ENCODE data around the gene HYAL3. TPM values are rescaled to one million over a fixed set of nuclear protein-coding genes. Genes with fewer than 3 reads are reported as not detected.
"Not testable (repeated sequence)": the region's sequence is repeated elsewhere in the genome, so short reads cannot be mapped to it uniquely, and the experiment has no call there.

Gene HYAL3
- total and polyA plus RNA-seq, 9 donors: 1.3 to 3.0 (median 2.2) TPM

- Histone ChIP-seq H3K9me3 (replicated peaks; ENCODE audit: control insufficient read depth, low read depth, low read length) (no peaks in the 10 kb centered on the region), H3K4me3 (ENCODE audit: low read length) (no peak overlapping the region), H3K27me3 (ENCODE audit: control insufficient read depth, insufficient read depth, low read length) (no peaks in the 10 kb centered on the region), H3K4me1 (ENCODE audit: control insufficient read depth, insufficient read depth, low read length) (peaks cover 37% of the 10 kb centered on the region), H3K27ac (ENCODE audit: low read length) (no peak overlapping the region), H3K36me3 (ENCODE audit: control insufficient read depth, insufficient read depth, low read length) (peaks cover 52% of the 10 kb centered on the region)
- WGBS (ENCODE audit: insufficient coverage): 63% methylated on average over 7 of the region's 9 CpGs
- DNase-seq: no peak
Observed at GRCh38 chr3:50316657-50317242, 17.5 kb upstream of the HYAL3 start.

DNA sequence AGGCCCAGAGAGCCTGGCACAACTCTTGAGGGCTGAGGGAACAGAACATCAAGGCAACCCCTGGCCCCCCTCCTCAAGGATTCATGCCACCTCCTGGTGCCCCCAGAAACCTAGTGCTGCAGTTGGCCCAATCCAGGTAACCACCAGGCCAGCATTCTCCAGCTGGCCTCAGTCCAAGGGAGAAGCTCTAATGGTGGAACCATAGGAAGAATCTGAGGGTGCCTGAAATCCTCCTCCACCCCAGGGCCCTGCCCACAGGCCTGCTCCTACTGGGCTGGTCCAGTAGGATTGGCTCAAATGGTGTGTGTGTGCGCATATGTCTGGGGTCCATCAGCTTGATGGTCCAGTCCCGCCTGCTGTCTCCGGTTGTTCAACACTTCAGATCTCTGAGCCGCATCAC, 15.6 kb upstream of the HYAL3 start:
- Histone ChIP-seq H3K4me1 (ENCODE audit: control insufficient read depth, insufficient read depth, low read length) (peaks cover 26% of the 10 kb centered on the region), H3K9me3 (replicated peaks; ENCODE audit: control insufficient read depth, low read depth, low read length) (no peaks in the 10 kb centered on the region), H3K27ac (ENCODE audit: low read length) (no peak overlapping the region), H3K27me3 (ENCODE audit: control insufficient read depth, insufficient read depth, low read length) (no peaks in the 10 kb centered on the region), H3K36me3 (ENCODE audit: control insufficient read depth, insufficient read depth, low read length) (peaks cover 50% of the 10 kb centered on the region), H3K4me3 (ENCODE audit: low read length) (no peak overlapping the region)
- WGBS (ENCODE audit: insufficient coverage): 100% methylated on average over 2 of the region's 4 CpGs
- DNase-seq: no peak

- Histone ChIP-seq H3K9me3 (replicated peaks; ENCODE audit: control insufficient read depth, low read depth, low read length) (no peaks in the 10 kb centered on the region), H3K36me3 (ENCODE audit: control insufficient read depth, insufficient read depth, low read length) (peaks cover 48% of the 10 kb centered on the region), H3K4me3 (ENCODE audit: low read length) (no peak overlapping the region), H3K27ac (ENCODE audit: low read length) (no peak overlapping the region), H3K27me3 (ENCODE audit: control insufficient read depth, insufficient read depth, low read length) (no peaks in the 10 kb centered on the region), H3K4me1 (ENCODE audit: control insufficient read depth, insufficient read depth, low read length) (peaks cover 22% of the 10 kb centered on the region)
- 83% methylated on average over 3 of the region's 3 CpGs for WGBS (ENCODE audit: insufficient coverage)
- DNase-seq: no peak
Observed at GRCh38 chr3:50314342-50314741, 15.1 kb upstream of the HYAL3 start.

DNA sequence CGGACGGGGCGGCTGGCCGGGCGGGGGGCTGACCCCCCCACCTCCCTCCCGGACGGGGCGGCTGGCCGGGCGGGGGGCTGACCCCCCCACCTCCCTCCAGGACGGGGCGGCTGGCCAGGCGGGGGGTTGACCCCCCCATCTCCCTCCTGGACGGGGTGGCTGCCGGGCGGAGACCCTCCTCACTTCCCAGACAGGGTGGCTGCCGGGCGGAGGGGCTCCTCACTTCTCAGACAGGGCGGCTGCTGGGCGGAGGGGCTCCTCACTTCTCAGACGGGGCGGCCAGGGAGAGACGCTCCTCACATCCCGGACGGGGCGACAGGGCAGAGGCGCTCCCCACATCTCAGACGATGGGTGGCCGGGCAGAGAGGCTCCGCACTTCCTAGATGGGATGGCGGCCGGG, 12.8 kb upstream of the HYAL3 start:
- no CpG with 5 or more reads among the region's 32 CpGs for WGBS (ENCODE audit: insufficient coverage)
- not testable (repeated sequence) for H3K4me3 ChIP-seq (ENCODE audit: low read length); H3K27me3 ChIP-seq (ENCODE audit: control insufficient read depth, insufficient read depth, low read length); H3K27ac ChIP-seq (ENCODE audit: low read length); DNase-seq; H3K9me3 ChIP-seq (replicated peaks; ENCODE audit: control insufficient read depth, low read depth, low read length); H3K4me1 ChIP-seq (ENCODE audit: control insufficient read depth, insufficient read depth, low read length)
- peaks cover 25% of the 10 kb centered on the region for H3K36me3 ChIP-seq (ENCODE audit: control insufficient read depth, insufficient read depth, low read length)

DNA sequence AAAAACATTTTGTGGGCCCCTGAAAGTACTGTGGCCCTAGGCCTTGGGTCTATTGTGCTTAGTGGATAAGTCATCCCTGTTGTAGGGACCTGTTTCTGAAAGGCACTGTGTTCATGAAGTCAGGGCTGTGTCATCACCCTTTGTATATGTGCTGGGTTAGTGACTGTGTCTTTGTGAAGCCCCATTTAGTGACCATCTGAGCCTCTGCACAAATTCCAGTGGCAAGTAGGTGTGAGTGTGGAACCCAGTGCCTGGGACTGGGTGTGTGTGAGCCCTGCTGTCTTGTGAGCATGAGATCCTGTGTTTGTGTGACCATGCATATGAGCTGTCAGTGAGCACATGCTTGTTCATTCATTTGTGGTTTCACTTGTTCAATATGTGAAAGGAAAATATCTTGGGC, 5.4 kb upstream of the HYAL3 start:
- H3K27ac ChIP-seq (ENCODE audit: low read length): no peak overlapping the region
- no peaks in the 10 kb centered on the region for H3K27me3 ChIP-seq (ENCODE audit: control insufficient read depth, insufficient read depth, low read length)
- peaks cover 3% of the 10 kb centered on the region for H3K36me3 ChIP-seq (ENCODE audit: control insufficient read depth, insufficient read depth, low read length)
- DNase-seq: peak; percentile 7
- peaks cover 33% of the 10 kb centered on the region for H3K4me1 ChIP-seq (ENCODE audit: control insufficient read depth, insufficient read depth, low read length)
- H3K4me3 ChIP-seq (ENCODE audit: low read length): no peak overlapping the region
- peaks cover 5% of the 10 kb centered on the region for H3K9me3 ChIP-seq (replicated peaks; ENCODE audit: control insufficient read depth, low read depth, low read length)

GRCh38 chr3:50303013-50303815, 4.0 kb upstream of the HYAL3 start, which contains the start of gene HYAL1:
HYAL1 (minus strand) TSS chr3:50303574; CDS start chr3:50302956, 618 bp downstream.
- H3K27me3 ChIP-seq (ENCODE audit: control insufficient read depth, insufficient read depth, low read length): no peaks in the 10 kb centered on the region
- H3K36me3 ChIP-seq (ENCODE audit: control insufficient read depth, insufficient read depth, low read length): no peaks in the 10 kb centered on the region
- peak; percentile 83 for DNase-seq
- WGBS (ENCODE audit: insufficient coverage): 36% methylated on average over 8 of the region's 14 CpGs
- no peak within 1 kb of the TSS for H3K4me3 ChIP-seq (ENCODE audit: low read length)
- H3K9me3 ChIP-seq (replicated peaks; ENCODE audit: control insufficient read depth, low read depth, low read length): peaks cover 5% of the 10 kb centered on the region
- H3K27ac ChIP-seq (ENCODE audit: low read length): peak within 1 kb of the TSS; percentile 65
- peaks cover 42% of the 10 kb centered on the region for H3K4me1 ChIP-seq (ENCODE audit: control insufficient read depth, insufficient read depth, low read length)

DNA sequence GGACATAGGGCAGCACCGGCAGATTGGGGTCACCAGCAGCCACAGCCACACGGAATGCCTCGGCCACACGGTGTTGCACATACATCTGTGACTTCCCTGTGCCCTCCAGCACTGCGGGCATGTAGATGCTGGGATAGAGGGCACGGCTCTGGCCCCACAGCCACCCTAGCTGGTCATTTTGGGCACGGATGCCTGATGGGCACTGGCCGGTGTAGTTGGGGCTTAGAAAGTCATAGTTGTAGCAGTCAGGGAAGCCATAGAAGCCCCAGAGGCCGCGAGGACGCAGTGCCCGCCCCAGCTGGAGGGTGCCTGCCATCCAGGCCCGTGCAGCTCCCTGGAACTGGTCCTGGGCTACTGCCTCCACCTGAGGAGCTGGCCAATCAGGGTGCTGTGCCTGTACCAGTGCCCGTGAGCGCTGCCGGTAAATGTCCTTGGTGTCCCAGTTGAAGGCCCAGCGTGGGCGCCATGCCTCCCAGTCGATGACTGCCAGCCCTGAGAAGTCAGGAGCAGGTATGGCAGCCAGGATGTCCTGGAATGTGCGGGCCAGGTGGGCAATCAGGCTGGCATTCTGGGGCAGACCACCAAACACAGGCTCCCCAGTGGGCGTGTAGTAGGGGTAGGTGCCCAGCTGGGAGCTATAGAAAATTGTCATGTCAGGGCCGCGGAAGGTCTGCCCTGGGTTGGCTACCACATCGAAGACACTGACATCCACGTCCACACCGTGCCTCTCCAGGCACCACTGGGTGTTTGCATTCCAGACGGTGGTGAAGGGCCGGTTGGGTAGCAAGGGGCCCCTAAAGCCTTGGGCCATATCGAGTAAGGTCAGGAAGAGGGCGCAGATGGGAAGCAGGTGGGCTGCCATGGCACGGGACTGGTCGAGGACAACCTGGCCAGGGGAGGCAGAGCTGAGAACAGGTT, 3.1 kb upstream of the HYAL3 start:
- no peaks in the 10 kb centered on the region for H3K9me3 ChIP-seq (replicated peaks; ENCODE audit: control insufficient read depth, low read depth, low read length)
- H3K4me3 ChIP-seq (ENCODE audit: low read length): no peak overlapping the region
- H3K27me3 ChIP-seq (ENCODE audit: control insufficient read depth, insufficient read depth, low read length): no peaks in the 10 kb centered on the region
- DNase-seq: peak; percentile 22
- peaks cover 3% of the 10 kb centered on the region for H3K36me3 ChIP-seq (ENCODE audit: control insufficient read depth, insufficient read depth, low read length)
- 83% methylated on average over 32 of the region's 32 CpGs for WGBS (ENCODE audit: insufficient coverage)
- peak overlapping the region; percentile 65 for H3K27ac ChIP-seq (ENCODE audit: low read length)
- peaks cover 43% of the 10 kb centered on the region for H3K4me1 ChIP-seq (ENCODE audit: control insufficient read depth, insufficient read depth, low read length)

- WGBS (ENCODE audit: insufficient coverage): 83% methylated on average over 5 of the region's 6 CpGs
- DNase-seq: peak; percentile 31
- Histone ChIP-seq H3K4me1 (ENCODE audit: control insufficient read depth, insufficient read depth, low read length) (peaks cover 43% of the 10 kb centered on the region), H3K9me3 (replicated peaks; ENCODE audit: control insufficient read depth, low read depth, low read length) (no peaks in the 10 kb centered on the region), H3K27ac (ENCODE audit: low read length) (peak overlapping the region; percentile 86), H3K4me3 (ENCODE audit: low read length) (no peak overlapping the region), H3K27me3 (ENCODE audit: control insufficient read depth, insufficient read depth, low read length) (no peaks in the 10 kb centered on the region), H3K36me3 (ENCODE audit: control insufficient read depth, insufficient read depth, low read length) (peaks cover 7% of the 10 kb centered on the region)
Observed at GRCh38 chr3:50300681-50301254, 1.6 kb upstream of the HYAL3 start.

GRCh38 chr3:50299929-50300680, 900 bp upstream of the HYAL3 start:
- 48% methylated on average over 12 of the region's 12 CpGs for WGBS (ENCODE audit: insufficient coverage)
- Histone ChIP-seq H3K4me1 (ENCODE audit: control insufficient read depth, insufficient read depth, low read length) (peaks cover 43% of the 10 kb centered on the region), H3K27me3 (ENCODE audit: control insufficient read depth, insufficient read depth, low read length) (no peaks in the 10 kb centered on the region), H3K27ac (ENCODE audit: low read length) (peak overlapping the region; percentile 86), H3K4me3 (ENCODE audit: low read length) (peak overlapping the region; percentile 50), H3K9me3 (replicated peaks; ENCODE audit: control insufficient read depth, low read depth, low read length) (no peaks in the 10 kb centered on the region), H3K36me3 (ENCODE audit: control insufficient read depth, insufficient read depth, low read length) (peaks cover 7% of the 10 kb centered on the region)
- peak; percentile 68 for DNase-seq

Data from muscle of leg (tissue), 11 donors.